GM21390 (cell line): Measurements from ENCODE around the gene GSTM1.
"Not testable (repeated sequence)": the region's sequence is repeated elsewhere in the genome, so short reads cannot be mapped to it uniquely, and the experiment has no call there.

Experiments
- ATAC-seq: cut with Tn5 transposase; IDR thresholded peaks from one replicate; pipeline ENCODE4 v1.9.1; 2021; ENCODE audit not compliant: unreplicated experiment

The GSTM1 gene

DNA sequence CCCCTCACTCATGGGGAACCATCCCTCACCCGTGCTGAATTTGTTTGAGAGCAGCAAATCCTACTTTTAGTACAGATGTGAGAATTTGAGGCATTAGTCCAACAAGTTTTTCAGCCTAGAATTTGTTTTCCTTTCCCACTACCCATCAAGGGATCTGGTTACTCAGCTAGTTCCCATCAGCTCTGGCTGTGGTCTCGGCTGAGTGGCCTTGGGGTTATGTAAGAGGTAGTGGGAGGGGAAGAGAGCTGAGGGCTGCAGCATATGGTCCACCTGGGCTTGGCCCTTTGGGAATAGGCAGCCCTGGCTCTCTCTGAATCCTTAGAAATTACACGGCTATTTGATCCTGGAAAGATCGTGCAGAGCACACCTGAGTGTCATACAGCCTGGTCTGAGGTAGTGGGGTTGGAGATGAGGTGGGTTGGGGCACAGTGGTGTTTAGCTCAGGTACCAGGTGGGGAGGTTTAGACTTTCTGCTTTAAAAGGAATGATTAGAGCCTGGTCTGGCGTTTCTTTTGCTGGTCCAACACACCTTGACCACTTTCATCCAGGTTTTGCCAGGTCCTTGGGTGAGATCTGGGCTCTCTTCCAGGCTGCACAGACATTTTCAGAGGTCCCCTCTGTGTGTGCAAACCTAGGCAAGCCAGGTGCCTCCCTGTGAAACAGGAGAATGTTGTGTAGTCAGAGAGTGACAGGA, 27.5 kb upstream of the GSTM1 start:
- no peak for ATAC-seq

DNA sequence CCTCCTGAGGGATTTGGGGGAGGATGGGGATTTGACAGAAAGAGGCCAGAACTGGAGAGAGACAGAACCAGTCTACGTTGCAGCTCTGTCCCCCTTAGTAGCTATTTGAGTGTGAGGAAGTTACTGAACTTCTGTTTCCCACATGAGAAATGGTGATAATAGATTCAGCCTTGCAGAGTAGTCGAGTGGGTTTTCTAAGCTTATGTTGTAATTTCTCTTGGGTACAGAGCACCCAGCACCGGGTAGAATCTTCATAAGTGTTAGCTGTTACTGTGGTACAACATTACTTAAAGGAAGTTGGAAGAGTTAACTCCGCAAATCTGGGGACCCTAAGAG, 27.0 kb upstream of the GSTM1 start:
- ATAC-seq: not testable (repeated sequence)

DNA sequence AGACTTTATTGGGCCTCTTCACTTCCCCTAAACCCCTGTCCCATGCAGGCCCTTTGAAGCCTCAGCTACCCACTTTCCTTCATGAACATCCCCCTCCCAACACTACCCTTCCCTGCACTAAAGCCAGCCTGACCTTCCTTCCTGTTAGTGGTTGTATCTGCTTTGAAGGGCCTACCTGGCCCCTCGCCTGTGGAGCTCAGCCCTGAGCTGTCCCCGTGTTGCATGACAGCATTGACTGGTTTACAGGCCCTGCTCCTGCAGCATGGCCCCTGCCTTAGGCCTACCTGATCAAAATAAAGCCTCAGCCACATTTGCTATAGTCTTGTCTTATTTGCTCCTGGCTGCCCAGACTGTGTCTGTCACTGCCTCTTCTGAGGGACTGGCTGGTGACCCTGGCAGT, 26.2 kb upstream of the GSTM1 start:
- ATAC-seq: no peak

DNA sequence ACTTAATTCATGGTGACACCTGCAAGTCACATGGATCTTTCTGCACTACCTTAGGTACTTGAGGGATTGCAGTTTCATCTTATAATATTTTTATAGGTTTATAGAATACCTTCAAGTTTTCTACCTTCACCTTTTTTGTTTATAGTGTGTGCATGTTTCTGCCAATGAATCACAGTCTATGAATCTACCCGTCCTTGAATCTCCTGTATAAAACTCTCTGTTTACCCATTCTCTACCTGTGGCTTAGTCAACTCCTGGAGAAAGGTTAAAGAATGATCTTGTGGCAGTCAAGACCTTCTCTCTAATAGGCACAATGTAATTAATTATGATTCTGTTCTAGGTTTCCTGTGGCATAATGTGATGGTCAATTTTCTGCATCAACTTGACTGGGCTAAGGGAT, 22.9 kb upstream of the GSTM1 start:
- no peak for ATAC-seq

GRCh38 chr1:109667452-109668122, 20.0 kb upstream of the GSTM1 start, which contains the start of gene GSTM2:
Gene GSTM2 (plus strand): TSS chr1:109668057. CDS start chr1:109668116, 59 bp downstream.
- ATAC-seq: peak; percentile 94

- ATAC-seq: peak; percentile 24
Observed at GRCh38 chr1:109668123-109668775, 19.4 kb upstream of the GSTM1 start.

DNA sequence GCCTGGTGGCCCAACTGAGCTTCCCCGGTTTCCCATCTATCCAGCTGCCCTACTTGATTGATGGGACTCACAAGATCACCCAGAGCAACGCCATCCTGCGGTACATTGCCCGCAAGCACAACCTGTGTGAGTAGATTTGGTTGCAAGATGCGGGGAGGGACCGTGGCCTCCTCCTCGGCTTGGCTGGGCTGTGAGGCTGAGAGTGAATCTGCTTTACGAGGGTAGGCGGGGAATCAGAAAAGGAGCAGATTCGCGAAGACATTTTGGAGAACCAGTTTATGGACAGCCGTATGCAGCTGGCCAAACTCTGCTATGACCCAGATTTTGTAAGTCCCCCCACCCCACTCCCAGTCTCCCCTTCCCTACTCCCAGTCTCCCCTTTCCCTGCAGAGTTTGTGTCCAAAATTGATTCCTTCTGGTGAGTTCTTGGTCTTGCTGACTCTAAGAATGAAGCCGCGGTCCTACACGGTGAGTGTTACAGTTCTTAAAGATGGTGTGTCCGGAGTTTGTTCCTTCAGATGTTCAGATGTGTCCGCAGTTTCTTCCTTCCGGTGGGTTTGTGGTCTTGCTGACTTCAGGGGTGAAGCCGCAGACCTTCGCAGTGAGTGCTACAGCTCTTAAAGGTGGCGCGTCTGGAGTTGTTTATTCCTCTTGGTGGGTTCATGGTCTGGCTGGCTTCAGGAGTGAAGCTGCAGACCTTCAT, 18.2 kb upstream of the GSTM1 start:
- ATAC-seq: no peak

GRCh38 chr1:109669949-109670302, 17.7 kb upstream of the GSTM1 start:
- ATAC-seq: not testable (repeated sequence)

GRCh38 chr1:109671067-109671466, 16.6 kb upstream of the GSTM1 start:
- no peak for ATAC-seq

DNA sequence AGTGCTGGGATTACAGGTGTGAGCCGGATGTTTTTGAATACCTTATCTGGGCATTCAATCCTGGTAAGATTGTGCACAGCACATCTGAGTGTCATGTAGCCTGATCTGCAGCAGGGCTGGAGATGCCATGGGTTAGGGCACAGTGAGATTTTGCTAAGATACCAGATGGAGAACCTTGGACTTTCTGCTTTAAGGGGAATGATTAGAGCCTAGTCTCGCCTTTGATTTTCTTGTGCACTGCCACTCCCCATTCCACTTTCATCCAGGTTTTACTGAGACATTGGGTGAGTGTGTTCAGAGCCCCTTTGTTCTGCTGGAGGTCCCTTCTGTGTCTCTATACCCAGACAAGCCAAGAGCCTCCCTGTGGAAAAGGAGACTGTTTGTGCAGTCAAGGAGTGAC, 13.8 kb upstream of the GSTM1 start:
- not testable (repeated sequence) for ATAC-seq

DNA sequence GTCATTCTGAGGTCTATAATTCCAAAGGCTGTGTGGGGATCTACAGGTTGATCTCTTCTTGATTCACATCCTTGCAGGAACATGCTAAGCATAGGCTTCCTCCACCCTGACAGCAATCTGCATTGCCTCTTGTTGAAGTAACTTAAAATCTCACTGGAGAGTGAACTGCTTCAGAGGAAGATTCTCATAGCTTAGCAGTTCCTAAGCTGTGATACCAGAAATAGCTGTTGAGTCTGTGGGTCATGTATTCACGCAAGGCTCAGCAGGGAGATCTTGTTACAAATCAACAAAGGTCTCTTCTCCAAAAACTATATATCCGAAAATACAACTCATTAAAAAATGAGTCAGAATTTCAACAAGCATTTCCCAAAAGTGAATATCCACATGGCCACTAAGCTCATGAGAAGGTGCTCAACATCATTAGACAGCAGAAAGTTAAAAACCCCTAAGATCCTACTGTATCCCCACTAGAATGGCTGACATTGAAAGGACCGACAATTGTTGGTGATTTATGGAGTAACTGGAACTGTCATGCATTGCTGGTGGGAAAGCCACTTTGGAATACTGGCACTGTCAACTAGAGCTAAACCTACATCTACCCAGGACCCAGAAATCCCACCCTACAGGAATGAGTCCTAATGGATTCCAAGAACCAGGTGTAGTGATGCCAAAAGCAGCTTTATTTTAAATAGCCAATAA, 10.8 kb upstream of the GSTM1 start:
- not testable (repeated sequence) for ATAC-seq

DNA sequence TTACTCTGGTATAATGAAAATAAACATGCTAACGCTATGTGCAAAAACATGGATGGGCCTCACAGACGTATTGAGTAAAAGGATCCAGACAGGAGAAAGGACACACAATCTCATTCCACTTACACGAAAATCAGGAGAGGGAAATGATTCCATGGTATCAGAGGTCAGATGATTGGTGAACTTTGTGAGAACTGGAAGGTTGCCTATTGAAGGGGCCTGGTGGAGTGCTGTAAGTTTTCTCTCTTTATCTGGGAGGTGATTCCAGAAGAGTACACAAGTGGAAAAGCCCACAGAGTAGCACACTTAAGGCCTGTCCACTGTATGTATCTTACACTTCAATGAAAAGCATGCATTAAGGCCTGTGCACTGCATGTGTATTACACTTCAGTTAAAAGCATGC, 10.2 kb upstream of the GSTM1 start:
- ATAC-seq: no peak

DNA sequence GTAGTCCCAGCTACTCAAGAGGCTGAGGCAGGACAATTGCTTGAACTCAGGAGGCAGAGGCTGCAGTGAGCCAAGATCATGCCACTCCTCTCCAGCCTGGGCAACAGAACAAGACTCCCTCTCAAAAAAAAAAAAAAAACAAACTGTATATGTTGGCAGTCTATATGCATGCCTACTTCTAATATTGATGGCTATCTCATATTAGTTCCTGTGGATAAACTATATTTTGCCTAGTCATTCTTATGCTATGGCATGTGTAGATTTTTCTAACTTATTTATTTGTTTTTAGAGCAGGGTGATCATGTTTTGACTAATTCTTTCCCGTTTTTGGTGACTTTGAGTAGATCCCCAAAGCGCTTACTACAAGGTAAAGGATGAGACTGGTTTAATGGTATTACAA, 9.0 kb upstream of the GSTM1 start:
- not testable (repeated sequence) for ATAC-seq

GRCh38 chr1:109684777-109685176, 2.8 kb upstream of the GSTM1 start:
- not testable (repeated sequence) for ATAC-seq

- ATAC-seq: not testable (repeated sequence)
Observed at GRCh38 chr1:109685399-109685798, 2.2 kb upstream of the GSTM1 start.

GRCh38 chr1:109685890-109686289, 1.7 kb upstream of the GSTM1 start:
- ATAC-seq: not testable (repeated sequence)

GRCh38 chr1:109687109-109687508, 508 bp upstream of the GSTM1 start:
- not testable (repeated sequence) for ATAC-seq

DNA sequence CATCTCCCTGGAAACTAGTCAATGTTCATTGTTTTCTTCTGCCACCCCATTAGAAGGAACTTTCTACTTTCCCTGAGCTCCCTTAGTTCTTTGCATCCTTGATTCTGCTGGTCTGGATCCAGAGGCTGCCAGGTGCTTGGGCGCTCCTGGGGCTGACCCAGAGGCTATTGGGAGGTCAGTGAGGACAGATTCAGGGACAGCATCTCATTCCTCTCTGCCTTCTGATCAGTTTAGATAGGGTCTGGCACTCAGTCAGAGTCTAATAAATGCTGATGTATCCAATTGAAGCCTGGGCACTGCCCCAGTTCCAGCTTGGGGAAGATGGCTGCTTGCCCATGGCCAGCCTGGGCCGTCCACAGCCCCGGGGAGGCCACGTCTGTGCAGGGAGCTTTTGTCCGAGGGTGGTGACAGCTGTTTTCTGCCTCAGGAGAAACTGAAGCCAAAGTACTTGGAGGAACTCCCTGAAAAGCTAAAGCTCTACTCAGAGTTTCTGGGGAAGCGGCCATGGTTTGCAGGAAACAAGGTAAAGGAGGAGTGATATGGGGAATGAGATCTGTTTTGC, 2.3 kb downstream of the GSTM1 start:
- no peak for ATAC-seq

GRCh38 chr1:109691759-109692158, 4.1 kb downstream of the GSTM1 start:
- no peak for ATAC-seq

DNA sequence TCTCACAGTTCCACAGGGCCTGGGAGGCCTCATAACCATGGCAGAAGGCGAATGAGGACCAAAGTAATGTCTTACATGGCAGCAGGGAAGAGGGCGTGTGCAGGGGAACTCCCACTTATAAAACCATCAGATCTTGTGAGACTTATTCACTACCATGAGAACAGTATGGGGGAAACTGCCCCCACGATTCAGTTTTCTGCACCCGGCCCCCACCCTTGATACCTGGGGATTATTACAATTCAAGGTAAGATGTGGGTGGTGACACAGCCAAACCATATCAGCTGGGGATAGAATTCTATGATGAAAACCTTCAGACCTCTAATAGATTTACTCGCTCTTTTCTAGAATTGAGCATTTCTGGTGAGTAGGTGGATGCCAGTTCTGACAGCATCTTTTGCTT, 6.8 kb downstream of the GSTM1 start:
- not testable (repeated sequence) for ATAC-seq

GRCh38 chr1:109695138-109695537, 7.5 kb downstream of the GSTM1 start:
- ATAC-seq: not testable (repeated sequence)
